Endometrial microvascular endothelial cells (primary cell): ENCODE measurements around the gene RABL3. TPM values are rescaled to one million over a fixed set of nuclear protein-coding genes. Genes with fewer than 3 reads are reported as not detected.
"Not testable (repeated sequence)": the region's sequence is repeated elsewhere in the genome, so short reads cannot be mapped to it uniquely, and the experiment has no call there.

Source experiments
- in situ Hi-C: cut with HindIII; loops from 2 replicates; pipeline ENCODE4 v1.10.0; 2017; ENCODE audit warnings: low sequenced_read_pairs, low pct_unique_long_range_greater_than_20kb; ENCODE audit errors: inconsistent ontology term
- total RNA-seq: library from RNA; depleted of rRNA; stranded (reverse); fragments of >200 nt; gene quantifications from one replicate; pipeline ENCODE4 v1.2.3, GENCODE V29; 2015; ENCODE audit errors: inconsistent ontology term

Gene RABL3
- total RNA-seq, 1 donor from 2014 or later = 16.8 TPM

DNA sequence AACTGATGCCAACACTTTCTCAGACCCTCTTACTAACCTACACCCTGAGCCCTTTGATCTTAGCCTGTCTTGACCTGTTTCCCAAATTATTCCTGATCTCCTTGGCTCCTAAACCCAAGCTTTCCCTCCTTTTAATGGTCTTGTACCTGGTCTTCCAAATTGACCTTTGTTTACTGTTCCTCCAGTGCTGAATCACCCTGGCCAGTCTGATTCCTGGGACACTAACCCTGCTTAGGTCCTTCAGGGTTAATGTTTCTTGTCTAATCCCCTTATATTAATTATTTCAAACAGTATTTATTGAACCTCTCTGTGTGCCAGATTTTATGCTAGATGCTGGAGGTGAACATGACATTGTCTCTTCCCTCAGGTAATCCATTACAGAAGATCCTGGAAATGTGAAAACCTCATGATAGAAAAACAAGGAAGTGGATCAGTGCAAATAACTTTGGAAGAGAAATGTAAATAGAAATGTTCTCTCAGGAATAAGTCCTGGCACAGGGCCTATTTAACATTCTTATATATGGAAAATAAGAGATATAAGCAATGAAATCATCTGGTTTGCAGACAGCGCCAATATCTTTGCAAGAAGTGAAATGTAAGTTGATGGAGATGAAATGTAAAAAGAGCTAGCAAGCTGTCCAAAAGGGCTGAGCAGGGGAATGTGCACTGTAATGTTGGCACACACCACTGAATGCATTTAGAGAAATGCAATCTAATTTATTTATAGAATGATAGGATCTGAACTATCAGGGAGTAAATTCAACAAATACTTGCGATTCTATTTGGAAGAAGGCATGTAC lies 81.0 kb downstream of the RABL3 start:
- in situ Hi-C loops = no loop called here

DNA sequence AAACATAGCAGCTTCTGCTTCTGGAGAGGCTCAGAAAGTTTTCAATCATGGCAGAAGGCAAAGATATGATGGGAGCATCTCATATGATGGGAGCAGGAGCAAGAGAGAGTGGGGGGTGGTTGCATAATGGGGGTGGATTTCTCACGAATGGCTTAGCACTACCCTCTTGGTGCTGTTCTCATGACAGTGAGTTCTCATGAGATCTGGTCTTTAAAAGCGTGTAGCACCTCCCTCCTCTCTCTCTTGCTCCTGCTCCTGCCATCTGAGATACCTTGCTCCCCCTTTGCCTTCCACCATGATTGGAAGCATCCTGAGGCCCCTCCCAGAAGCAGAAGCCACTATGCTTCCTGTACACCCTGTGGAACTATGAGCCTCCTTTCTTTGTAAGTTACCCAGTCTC lies 82.5 kb downstream of the RABL3 start:
- in situ Hi-C loops = no loop called here

DNA sequence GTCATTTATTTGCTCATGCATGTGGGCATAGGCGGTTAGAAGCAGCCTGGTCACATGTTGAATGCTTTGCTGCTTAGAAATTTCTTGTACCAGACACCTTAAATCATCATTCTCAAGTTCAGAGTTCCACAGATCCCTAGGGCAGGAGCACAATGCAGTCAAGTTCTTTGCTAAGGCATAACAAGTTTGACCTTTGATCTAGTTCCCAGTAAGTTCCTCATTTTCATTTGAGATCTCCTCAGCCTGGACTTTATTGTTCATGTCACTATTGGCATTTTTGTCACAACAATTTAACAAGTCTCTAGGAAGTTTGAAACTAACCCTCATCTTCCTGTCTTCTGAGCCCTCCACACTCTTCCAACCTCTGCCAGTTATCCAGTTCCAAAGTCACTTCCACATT lies 83.0 kb downstream of the RABL3 start:
- in situ Hi-C loops = no loop called here

DNA sequence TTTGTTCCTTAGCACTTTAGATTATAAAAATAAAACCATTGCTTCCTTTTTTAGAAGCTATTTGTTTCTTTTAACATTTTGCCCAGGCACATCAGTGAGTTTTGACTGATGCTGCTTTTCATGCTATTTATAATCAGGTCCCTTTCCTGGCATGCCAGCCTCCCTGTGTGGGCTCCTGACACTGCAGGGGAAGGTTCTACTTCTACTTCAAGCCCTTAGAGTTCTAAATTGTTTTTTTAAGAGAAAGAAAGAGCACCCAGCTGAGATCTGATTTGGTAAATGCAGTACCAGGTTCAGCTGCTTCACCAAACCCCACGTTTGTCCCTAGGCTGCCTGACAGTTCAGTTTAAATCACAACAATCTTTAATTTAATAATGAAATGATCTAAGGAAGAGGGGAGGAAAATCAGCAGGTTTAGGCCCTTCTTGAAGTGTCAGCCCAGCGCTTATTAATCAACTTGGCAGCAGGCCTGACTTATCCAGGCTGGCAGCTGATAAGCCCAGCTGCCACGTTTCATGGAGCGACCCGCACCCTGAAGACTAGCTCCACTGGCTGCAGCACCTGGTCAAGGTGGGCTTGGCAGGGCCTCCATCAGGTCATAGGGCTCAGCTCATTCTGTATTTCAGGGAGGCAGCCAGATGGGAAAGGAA lies 89.3 kb downstream of the RABL3 start:
- in situ Hi-C loops = no loop called here

DNA sequence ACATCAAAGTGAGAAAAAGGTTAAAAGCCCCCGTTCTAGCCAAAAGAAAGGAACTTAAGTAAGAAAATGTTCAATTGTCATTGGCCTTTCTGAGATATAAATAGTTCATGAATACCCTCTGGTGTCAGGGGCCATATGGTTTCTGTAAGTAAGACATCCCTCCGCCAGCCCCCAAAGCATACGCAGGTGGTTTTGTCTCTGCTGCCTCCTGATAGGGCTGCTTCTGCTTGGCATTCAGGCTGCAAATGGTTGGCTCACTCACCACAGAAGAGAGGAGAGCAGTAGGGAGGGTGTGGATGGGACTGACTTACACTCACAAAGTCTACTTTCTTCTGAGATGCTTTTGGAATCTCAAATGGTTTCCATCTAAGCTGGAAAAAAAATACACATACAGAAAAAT lies 90.0 kb downstream of the RABL3 start:
- in situ Hi-C loops = no loop called here

DNA sequence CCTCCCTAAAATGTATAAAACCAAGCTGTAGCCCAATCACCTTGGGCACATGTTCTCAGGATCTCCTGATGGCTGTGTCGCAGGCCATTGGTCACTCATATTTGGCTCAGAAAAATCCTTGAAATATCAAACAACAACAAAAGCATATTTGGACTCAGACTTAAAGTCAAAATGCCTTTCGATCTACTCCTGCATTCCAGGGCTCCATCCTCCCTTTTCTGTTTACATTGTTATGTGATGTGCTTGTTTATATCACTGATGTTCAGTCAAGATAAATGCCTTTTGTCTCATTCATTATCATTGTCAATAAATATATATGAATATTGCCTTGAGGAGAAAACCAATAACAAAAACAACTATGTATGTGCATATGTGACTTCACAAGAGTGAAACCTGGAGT lies 92.0 kb downstream of the RABL3 start:
- in situ Hi-C loops = no loop called here

DNA sequence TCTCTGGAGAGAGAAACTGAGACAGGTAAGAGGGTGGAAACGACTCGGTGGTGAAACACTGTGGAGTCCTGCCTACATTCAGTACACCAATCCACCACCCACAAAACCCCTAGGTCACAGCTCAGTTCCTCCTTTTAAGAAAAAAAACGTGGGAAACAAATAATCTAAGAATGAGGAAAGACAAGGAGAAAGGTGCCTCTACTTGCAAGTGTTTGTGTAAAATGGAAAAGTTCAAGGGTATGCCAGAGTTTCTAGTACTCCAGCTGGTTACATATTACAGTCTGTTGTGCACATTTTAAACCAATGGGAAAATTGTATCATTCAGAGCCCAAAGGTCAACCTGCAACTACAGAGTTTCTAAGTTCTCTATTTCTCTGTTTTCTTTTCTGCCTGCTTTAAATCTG lies 92.5 kb downstream of the RABL3 start:
- in situ Hi-C loops = no loop called here

DNA sequence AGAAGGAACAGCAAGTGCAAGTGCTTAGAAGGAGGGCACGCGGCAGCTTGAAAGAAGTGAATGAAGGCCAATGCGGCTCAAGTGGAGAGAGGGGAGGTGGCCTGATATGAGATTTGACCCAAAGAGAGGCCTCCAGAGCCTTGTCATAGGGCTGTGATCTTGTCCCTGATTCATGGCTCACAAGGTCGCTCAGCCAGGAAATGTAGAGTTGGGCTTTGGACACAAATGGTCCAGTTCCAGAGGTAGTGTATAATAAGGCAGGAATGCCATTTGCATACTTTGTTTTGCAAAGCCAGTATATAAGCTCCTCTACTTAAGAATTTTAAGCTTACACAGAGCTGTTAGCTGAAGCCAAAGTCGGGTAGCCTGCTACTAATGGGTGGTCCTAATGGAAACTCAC lies 94.0 kb downstream of the RABL3 start:
- in situ Hi-C loops = no loop called here

DNA sequence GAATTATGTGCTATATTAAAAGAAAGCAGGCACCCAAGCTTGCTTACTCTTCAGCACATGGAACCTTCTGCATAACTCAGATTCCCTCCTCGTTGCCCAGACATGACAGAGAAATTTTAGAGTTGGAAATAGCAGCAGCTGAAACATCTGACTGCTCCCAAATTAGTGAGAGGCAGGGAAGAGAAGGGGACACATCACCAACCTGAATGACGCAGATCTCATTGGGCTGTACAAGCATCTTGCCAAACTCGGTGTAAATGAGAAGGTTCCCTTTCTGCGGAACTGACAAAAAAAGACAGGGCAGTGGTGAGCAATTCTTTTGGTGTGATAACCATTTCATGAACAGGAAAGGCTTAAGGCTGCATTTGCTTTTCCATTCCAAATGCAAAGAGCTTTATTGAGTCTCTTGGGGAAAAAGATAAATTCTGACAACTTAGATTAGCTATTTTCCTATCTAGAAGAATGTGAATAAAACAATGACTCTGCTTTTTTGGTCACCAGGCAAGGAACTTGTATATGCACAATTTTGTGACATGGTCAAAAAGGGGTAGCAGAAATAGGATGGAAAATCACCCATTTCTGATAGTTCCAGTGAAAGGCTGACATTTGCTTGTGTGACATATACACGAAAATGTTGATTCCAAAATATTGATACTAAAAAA lies 95.4 kb downstream of the RABL3 start:
- in situ Hi-C loops = no loop called here

DNA sequence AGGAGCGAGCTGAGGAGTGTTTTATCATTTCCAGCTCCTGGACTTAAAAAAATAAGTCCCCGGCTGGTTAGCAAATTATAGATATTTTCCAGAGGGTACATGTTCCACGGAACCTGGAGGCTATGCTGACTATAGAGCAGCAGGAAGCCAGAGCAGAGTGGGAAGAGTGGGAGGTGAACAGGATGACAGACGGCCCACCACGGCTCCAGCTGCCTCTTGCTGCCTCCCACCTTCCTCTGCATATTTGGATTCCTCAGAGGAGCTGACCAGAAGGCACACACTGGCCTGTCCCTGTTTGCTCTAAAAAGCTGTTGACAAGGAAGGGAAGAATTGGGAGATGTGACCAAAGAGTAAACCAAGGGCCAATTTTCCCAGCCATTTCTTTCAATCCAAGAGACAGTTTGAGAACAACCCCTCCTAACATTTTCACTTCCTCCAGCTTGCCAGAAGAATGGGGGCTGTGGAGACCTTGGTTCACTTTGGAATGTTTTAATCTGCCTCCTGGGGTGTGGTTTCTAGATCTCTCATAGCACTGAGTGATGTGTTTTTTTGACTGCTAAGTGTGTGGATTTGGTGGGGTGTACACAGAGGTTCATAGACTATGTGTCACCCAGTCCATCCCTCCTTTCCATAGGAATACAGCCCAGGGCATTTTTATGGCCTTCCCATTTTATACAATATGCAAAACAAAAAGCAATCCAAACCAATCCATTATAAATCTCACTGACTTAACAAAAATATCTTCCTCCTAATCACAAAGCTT lies 97.1 kb downstream of the RABL3 start:
- in situ Hi-C loops = no loop called here

DNA sequence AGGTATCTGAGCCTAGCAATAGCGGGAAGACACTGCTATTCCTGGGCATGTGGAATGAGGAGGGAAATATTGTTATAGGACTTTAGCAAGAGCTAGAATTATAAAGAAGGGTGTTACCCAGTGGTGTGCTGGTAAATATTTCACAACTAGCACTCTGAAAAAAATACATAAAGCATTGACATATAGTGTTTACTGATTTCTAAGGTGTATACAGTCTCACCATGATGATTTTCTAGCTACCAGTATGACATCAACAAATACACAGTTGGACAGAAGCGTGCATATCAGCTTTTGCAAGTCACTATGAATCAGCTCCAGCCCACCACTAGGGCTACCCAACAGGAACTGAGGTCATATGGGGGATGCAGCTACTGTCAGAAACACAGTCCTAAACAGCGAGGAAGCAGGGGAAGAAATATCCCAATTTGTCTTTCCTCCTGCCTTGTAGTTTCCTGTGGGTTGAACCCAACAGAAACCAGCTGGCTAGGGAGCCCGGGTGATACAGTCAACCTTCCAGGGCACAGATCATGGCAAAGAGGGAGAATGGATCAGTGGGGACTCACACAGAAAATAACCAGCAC lies 99.9 kb downstream of the RABL3 start:
- in situ Hi-C loops = no loop called here

DNA sequence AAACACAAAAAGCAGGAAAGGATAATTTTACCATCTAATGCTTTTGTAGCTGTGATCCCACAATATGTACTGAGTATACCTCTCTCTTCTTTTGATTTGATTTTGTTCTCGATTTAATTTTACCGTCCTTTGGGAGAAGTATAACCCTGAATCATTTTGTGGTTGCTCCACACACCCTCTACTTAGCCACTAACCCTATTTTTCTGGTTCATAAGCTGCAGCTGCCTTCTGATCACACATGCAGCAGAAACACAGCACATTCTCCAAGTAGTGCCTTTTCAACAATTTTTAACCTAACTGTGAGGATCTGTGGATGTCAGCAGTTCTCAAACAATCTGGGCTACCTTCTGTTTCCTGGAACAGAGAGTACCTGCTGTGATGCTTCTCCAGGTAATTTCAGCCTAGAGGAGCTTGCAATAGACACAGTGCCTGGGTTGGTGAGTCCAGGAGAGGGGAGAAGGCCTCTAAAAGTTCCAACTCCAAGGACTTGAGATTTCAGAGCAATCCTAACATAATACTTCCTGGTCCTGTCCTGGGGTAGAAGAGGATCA lies 100.5 kb downstream of the RABL3 start:
- in situ Hi-C loops = no loop called here

DNA sequence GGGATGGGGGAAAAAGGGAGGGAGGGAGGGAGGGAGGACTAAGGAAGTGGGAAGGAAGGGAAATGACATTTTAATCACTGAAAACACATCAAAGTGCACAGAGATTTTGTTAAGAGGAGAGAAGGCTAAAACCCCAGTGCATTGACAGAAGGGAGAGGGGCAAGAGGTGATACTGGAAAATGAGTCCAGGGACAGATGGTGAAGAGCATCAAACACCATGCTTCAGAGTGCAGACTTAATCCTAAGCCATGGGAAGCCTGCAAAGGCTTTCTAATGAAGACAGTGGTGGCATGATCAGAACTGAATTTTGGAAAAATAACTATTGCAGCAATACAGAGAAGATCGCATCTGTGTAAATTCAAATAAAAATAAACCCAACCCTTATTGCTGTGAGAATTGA lies 102.1 kb downstream of the RABL3 start:
- in situ Hi-C loops = no loop called here

DNA sequence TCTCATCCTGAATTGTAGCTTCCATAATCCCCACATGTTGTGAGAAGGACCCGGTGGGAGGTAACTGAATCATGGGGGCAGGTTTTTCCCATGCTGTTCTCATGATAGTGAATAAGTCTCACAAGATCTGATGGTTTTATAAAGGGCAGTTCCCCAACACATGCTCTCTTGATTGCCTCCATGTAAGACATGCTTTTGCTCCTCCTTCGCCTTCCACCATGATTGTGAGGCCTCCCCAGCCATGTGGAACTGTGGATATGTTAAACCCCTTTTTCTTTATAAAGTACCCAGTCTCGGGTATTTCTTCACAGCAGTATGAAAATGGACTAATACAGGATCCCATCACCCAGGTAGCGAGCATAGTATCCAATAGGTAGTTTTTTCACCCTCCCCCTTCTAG lies 103.5 kb downstream of the RABL3 start:
- in situ Hi-C loops = not testable (repeated sequence)

DNA sequence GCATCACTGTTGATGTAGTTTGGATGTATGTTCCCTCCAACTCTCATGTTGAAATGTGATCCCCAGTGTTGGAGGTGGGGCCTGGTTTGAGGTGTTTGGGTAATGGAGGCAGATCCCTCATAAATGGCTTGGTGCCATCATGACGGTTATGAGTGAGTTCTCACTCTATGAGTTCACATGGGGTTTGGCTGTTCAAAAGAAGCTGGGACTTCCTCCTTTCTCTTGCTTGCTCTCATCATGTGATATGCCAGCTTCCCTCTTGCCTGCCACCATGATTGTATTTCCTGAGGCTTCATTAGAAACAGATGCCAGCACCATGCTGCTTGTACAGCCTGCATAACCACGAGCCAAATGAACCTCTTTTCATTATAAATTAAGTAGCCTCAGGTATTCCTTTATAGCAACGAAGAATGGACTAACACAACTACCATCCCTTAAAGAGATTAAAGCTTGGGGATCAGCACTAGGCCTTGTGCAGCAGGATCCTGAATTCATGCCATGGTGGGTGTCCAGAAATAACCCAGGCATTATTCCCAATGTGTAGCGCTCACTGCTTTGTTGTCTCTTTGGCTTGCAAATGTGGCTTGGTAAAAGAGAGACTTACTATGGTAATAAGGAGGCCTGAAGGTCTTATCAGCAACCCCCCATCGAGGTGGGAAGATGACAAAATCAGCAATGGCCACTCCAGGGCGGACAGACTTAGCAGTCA lies 104.3 kb downstream of the RABL3 start:
- in situ Hi-C loops = no loop called here

DNA sequence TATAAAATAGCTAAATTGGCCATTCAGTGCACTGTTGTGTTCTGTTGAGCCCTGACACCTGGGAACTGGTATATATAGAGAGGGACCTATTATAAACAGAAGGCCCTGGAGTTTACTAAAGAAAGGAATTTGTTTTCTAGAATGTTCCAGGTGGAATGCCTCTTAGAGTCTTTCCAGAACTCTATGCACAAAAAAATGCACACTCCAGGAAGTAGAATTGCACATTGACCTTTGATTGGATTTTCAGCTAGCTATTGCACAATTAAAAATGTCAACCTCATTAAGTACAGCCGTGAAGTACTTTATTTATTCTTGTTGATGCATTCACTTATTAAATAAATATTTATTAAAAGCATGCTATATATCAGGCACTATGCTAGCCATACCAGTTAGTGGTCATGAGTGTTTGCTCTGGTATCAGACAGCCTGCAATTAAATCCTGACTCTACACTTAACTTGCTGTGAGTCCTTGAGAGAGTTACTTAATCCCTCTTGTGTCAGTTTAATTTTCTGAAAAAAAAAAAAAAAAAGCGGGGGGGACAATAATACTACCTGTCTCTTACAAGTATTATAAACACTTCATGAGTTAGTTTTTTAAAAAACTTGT lies 105.4 kb downstream of the RABL3 start:
- in situ Hi-C loops = no loop called here
